NCI-H187 treated with DMSO at 0.1 percent for 48 hours (cell line): ENCODE measurements around the gene UGT1A9.
"Not testable (repeated sequence)": the region's sequence is repeated elsewhere in the genome, so short reads cannot be mapped to it uniquely, and the experiment has no call there.

Experiments
- DNase-seq: peaks from one replicate; lab custom pipeline; 2025; lab: John Stamatoyannopoulos, UW

Gene UGT1A9

DNA sequence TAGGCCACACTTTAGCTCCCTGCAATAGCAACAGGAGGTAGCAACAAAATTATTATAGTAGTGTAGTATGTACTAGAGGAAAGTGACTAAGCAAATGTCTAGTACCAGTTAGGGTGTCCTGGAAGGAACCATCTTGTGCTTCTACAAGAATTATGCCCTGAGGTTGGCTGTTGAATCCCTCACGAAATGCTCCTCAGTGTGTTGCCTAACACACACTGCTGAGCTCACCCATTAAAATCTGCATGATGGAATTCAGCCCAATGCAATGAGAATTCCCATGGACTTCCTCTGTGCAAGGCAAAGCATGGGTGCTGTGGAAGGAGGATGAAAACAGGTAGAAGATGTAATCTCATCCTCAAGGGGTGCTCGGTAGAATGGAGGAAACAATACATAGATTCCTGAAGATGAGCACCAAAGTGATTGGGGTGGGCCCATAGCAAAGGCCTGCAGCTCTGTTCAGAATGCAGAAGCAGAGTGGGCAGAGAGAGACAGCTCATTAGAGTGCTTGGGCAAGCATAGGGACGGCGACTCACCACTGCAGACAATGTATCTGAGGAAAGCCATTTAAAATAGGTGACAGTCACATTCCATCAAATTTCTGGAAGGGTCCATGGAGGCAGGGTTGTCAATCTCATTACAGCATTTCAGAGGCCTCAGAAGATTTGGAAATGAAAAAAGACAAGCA, 8.8 kb downstream of the UGT1A9 start:
- no peak for DNase-seq

DNA sequence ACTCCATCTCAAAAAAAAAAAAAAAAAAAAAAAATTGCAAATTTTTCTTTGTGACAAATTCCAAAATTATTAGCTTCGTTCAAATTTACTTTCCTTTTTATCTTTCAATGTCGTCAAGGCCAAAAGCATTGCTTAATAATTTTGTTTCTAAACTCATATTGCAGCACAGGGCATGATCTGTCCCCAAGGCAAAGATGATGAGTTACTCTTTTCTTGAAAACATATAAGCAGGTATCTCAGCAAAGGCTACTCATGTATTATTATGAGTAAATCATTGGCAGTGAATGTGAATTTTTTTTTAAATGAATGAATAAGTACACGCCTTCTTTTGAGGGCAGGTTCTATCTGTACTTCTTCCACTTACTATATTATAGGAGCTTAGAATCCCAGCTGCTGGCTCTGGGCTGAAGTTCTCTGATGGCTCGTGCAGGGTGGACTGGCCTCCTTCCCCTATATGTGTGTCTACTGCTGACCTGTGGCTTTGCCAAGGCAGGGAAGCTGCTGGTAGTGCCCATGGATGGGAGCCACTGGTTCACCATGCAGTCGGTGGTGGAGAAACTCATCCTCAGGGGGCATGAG, 9.9 kb downstream of the UGT1A9 start, which contains the start of gene UGT1A7:
TSS of gene UGT1A7 (plus strand) at position 381 of the 579 bp plus-strand sequence. CDS start at position 418, 37 bp downstream.
- no peak for DNase-seq

DNA sequence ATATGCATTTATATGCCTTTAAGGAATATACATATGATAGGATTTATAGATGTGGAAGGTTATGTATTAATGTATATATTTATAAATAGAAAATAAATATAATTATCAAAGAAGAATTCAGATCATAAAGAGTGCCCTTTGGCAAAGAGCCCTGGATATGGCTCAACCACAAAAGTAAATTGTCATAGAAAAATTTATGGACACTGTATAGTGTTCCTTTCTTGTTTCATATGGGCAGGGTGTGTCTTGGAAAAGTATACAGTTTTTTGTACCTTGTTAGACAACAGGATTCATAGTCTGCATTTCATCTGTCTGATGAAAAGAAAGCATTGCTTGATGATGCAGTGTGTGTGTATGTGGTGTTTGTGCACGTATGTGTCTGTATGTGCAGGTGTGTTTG, 12.9 kb downstream of the UGT1A9 start:
- DNase-seq = no peak

DNA sequence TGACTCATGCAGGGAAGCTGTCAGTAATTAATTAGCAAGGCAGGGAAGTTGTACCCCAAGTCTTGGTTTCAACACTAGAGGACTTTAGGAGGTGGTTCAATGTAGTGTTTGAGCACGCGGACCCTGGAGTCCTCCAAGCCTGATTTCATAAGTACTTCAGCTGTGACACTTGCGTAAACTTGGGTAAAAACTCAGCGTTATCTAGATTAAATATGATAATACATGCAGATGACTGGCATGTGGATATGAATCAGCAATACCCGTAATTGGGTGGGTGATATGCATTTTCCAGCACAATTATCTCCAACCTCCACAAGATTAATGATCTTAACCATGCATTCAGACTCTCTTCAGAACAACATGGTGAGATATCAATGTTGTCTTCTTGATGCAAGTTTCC, 15.2 kb downstream of the UGT1A9 start:
- no peak for DNase-seq

DNA sequence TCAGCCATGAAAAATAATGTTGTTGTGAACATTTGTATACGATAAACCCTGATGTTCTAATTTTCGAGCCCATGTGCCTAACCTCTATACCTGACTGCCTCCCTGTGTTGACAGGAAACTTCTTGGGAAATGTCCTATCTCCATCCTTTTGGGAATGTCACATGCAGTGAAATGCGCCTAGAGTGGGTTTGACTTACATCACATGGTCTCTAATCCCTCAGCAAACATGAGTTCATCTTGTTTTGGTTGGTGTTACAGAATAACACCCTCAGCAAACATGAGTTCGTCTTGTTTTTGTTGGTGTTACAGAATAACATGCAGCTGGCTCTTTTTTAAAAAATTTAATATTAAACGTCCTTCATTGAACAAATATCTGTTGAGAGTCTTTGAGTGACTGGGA, 16.6 kb downstream of the UGT1A9 start:
- DNase-seq = no peak

DNA sequence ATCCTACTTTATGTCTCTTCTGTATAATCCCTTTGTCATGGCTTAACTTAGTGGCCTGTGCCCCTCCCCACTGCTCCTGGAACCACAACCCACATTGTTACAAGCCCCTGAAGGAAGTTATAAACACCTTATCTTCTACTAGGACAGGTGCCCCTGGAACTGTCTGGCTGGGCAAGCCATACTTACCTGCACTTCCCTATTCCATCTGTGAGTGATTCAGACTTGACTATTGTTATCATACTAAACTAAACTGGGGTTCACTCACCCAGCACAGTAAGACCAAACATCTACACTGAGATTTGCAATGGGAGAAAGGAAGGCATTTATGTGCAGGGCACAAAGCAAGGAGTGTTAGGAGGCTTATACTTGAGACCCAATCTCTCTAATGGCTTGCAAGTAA, 17.3 kb downstream of the UGT1A9 start:
- no peak for DNase-seq

DNA sequence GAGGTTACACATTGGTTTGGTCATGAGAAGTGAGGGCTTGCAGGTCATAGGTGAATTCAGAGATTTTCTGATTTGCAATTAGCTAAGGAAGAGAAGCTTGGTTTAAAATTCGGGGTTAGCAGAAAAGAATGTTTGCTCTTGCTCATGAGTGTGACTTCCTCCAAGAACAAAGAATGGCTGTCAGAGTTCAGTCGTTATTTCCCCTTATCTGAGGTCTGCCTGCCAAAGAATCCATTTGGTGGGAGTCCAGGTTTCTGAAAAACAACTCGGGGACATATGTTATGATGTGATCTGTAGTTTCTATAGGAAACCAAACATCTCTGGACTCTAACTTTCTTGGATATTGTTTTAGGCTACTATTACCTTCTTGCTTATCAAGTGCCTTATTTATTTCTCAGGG, 17.8 kb downstream of the UGT1A9 start:
- DNase-seq = no peak

DNA sequence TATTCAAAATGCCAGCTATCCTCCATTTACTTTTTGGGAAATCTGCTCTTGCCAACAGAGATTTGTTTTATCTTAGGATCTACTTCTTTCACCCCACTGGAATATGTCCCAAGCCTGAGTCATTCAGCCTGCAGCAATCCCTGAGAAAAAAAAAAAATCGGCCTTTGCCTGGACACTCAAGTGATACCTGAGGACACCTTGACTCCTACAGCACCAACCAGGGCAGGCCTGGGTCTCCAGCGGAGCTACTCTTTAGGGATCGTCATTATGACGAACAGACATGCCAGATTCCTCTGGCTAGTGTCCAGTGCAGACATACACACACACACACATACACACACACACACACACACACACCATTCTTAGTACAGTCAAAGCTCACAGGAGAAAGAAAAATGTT, 18.7 kb downstream of the UGT1A9 start:
- no peak for DNase-seq

DNA sequence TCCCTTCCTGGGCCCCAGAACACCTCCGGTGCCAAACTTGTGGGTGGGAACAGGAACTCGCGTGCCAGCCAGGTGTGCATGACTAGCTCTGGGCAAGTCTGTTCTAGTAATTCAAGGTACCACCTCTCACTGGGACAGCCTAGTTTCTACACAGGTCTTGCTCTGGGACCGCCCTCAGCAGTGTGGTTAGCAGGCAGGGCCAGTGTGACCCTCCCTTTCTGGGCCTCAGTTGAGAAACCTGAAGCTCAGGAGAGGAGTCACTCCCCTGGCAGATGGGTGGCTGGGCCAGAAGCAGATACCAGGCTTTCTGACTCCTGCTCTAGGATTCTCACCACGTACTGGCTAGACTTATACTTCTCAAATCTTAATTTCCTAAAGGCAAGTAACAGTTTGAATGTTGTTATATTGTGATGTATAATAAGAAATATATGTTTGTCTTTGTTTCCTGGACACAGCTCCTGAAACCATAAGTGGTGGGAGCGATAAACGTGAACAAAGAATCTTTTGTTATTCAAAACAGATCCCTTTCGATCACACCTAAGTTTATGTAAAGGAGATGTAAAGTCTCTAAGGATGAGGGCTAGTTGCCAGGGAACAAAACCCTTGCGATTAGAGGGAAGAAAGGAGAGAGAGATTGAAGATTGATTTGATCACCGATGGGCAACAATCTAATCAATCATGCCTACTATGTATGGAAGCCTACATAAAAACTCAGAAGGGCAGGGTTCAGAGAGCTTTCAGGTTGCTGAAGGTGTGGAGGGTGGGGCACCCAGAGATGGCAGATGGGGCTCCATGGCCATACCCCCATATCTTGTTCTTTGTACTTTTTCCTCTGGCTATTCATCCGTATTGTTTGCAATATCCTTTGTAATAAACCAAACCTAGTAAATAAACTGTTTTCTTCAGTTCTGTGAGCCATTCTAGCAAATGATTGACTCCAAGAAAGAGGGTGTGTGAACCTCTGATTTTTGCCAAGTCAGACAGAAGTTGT, 20.0 kb downstream of the UGT1A9 start:
- DNase-seq = no peak

DNA sequence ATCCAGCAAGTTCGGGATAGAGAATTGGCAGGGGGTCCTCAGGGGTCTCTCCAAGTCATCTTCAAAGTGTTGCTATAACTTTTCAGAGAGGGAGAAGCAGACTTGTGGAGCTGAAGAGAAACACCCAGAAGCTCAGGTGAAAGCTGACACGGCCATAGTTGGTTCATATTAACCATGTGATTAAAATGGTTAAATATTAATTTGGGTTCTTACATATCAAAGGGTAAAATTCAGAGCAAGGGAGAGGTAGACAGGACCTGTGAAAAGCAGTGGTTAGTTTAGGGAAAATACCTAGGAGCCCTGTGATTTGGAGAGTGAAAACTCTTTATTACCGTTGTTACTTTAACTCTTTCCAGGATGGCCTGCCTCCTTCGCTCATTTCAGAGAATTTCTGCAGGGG, 20.9 kb downstream of the UGT1A9 start, which contains the start of gene UGT1A6:
TSS of gene UGT1A6 (plus strand) at position 243 of the 400 bp plus-strand sequence. CDS start at position 358, 115 bp downstream.
- DNase-seq = no peak

DNA sequence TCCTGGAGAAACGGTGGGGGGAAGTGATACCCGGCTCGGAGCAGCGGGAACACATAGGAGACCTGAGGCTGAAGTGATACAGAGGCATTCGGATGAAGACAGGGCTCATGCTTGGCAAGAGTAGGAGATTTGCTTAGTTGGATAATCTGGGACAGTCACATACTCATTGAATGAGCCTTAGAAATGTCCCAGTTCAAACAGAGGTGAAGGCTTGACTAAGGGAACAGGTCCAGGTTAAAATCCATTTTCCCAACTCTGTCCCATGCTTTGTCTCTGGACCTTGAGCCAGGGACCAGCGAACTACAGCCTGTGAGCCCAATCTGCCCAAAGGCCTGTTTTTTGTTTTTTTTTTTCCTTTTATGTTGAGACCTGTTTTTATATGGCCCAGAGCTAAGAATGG, 22.3 kb downstream of the UGT1A9 start:
- DNase-seq = no peak

DNA sequence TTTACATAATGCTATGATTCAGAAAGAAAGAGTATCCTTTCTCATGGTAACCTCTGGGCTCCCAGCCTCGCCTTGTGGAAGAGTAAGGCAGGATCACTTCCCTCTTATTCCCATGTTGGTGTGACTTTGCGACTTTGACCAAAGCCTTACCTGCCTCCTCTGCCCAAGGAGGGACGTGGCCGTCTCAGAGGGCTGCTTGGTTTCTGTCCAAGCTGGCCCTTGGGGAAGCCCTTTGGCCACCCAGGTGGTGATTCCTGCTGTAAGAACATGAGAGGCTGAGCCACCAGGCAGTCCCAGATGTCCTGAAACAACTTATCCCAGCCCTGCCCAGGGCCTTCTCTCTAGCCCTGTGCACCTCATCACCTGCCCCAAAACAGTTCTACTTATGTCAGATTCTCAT, 27.0 kb downstream of the UGT1A9 start:
- DNase-seq = no peak

DNA sequence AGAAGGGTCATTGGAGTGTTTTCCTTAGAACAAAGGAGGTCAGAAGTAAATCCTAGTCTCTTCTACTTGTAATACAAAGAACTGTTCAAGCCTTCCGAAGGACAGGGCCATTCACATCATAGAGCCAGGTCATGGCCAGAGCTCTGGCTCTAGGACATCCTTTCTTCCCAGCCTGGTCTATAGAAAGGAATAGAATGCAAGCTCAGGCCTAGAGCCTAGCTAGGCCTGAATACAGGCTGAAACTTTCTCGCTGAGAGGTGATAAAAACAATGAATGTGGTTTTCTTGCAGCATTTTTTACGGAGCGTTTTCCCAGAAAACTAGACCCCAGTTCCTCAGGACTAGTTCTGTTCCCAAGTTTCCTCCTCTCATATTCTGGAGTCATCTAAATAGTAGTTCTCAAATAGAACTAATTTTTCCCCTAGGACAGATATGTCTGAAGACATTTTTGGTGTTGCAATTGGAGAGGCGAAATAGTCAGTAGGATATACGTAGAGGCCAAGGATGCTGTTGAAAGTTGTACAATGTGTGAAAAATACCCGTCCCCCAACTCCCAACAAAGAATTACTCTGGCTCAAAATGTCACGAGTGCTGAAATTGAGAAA, 27.8 kb downstream of the UGT1A9 start:
- DNase-seq = no peak

DNA sequence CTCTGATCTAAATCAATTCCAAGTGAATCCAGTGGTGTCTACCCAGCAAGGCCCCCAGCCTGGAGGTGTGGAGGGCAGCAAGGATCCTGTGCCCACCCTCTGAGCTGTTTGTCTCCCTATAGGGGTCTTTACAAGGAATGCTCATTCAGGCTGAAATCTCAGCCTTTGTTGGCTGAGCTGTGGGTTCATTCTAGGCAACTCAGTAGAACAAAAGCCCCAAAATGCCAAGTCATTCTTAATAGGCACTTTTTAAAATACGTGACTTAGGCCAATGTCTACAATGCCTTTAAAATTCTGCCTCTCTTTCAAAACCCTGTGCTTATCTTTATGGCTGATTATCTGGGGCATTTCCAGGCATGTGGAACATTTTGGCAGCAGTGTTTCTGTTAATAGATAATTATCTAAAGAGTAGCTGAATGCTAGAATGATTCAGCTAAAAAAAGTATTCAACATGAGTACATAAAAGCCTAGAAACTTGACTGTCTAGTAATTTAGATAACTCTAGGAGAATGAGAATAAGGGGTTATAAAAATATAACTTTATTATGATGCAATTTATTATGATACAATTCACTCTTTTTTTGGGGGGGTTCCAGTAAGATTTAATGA, 28.4 kb downstream of the UGT1A9 start:
- DNase-seq = no peak

DNA sequence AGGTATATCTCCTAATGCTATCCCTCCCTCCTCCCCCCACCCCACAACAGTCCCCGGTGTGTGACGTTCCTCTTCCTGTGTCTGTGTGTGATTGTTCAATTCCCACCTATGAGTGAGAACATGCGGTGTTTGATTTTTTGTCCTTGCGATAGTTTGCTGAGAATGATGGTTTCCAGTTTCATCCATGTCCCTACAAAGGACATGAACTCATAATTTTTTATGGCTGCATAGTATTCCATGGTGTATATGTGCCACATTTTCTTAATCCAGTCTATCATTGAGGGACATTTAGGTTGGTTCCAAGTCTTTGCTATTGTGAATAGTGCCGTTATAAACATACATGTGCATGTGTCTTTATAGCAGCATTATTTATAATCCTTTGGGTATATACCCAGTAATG, 29.1 kb downstream of the UGT1A9 start:
- DNase-seq = not testable (repeated sequence)

DNA sequence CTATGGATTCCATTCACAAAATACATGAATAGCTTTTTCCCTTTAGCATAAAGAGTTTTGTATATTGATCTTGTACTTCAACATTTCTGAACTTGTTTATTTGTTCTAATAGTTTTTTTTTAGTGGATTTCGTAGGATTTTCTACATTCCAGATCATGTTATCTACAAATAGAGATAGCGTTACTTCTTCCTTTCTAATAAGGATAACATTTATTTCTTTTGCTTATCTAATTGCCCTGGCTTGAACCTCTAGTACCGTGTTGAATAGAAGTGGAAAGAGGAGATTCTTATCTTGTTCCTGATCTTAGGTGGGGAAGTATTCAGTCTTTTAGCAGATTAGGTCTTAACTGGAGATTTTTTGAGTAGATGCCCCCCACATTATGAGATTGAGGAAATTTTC, 30.5 kb downstream of the UGT1A9 start:
- DNase-seq = no peak

DNA sequence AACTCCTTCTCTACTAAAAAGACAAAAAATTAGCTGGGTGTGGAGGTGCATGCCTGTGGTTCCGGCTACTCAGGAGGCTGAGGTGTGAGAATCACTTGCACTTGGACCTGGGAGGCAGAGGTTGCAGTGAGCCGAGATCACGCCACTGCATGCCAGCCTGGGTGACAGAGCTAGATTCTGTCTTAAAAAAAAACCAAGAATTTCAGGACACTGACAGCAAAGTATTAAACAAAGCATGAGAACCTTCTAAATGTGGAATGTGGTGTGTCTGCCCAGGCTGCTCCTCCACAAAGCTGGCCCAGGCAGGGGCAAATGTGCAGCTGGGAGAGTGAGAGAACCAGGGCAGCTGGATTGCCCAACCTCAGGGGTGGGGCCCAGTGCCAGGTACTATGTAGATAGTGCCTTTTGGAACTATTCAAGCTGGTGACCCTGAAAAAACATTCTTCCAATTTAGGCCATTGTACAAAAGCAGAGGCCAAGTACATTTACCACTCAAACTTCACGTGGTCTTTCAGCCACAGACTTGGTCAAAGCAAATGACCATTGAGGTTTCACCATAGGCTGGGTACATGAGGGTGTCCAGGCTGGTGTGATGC, 34.3 kb downstream of the UGT1A9 start:
- no peak for DNase-seq

DNA sequence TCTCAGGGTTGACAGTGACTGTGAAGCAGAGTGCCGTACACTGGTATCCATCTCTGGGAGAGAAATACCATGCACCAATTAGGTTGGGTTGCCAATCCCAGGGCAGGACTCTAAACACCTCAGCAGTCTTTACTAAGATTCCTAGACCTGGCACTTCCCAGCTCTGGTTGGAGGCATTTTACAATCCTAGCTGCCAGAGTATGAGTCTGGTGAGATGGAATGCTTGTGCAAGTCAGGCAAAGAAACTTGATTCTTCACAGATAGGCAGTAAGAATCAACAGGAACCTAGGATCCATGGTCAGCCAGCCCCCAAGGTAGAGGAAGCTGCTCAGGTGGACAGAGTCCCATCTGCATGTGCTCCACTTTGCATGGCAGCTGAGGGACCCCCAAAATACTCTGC, 35.0 kb downstream of the UGT1A9 start:
- DNase-seq = no peak

DNA sequence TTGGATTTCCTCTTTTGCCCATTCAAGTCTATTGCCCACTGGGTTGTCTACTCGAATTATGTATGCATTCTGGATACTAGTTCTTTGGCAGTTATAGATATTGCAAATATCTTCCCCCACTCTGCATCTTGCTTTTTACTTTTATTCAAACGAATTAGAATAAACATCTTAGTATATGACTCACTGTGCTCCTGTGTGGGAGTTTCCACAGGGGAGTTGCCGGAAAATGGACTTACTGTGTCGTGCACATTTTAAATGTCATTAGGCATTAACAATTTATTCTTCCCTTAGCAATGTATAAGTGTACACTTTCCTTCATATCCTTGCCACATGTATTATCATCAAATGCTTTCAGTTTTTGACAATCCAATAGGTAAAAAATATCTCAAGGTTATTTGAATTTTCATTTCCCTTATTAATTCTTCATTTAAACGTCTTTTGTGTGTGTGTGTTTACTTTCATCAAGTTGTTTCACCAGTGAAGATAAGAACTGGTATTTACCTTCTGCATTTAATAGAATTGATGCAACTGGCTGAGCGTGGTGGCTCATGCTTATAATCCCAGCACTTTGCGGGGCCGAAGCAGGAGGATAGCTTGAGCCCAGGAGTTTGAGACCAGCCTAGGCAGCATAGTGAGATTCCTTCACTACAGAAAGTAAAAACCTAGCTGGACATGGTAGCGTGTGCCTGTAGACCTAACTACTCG, 36.4 kb downstream of the UGT1A9 start:
- DNase-seq = no peak

DNA sequence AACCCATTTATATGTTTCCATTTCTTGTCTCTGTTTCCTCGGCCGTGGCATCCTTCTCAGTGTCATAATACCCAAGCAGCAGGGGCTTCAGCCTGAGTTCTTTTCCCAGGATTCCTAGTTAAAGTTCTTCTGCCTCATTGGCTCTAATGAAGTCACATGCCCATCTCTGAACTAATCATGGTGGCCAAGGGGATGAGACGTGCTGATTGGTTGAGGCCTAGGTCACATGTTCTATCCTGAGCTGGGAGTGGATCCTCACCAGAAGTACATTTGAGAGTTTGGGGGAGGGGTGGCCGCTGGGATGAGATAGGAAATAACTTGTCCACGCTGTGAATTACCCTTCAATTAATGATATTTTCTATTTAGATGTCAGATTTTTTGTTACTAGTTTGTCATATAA, 37.2 kb downstream of the UGT1A9 start:
- no peak for DNase-seq
